Bronchial epithelial cell (primary cell): Measurements from ENCODE around the gene EFCAB8. TPM values are rescaled to one million over a fixed set of nuclear protein-coding genes. Genes with fewer than 3 reads are reported as not detected.

Experiments used
- DNase-seq: peaks from one replicate; pipeline ENCODE4 v3.0.0-alpha.2; 2010; ENCODE audit warnings: low read depth
- FAIRE-seq: peaks from 2 replicates; lab custom pipeline; 2011; peaks lifted over from hg19 to GRCh38; lab: Jason Lieb, UNC
- H3K27me3 ChIP-seq: 2 replicates; pipeline ENCODE4 v1.5.1; 2011; ENCODE audit warnings: low read length; ENCODE audit not compliant: control insufficient read depth, insufficient read depth
- H3K36me3 ChIP-seq: 2 replicates; pipeline ENCODE4 v1.5.1; 2011; ENCODE audit warnings: low read length; ENCODE audit not compliant: control insufficient read depth, insufficient read depth
- H3K4me3 ChIP-seq: 2 replicates; pipeline ENCODE4 v1.5.1; 2011; ENCODE audit warnings: mild to moderate bottlenecking, low read depth, low read length, control low read depth
- CTCF ChIP-seq: IDR thresholded peaks from 2 replicates; pipeline ENCODE4 v1.5.1; 2011; ENCODE audit warnings: mild to moderate bottlenecking, moderate library complexity, low read length, control low read depth, inconsistent platforms; ENCODE audit not compliant: insufficient read depth, severe bottlenecking
- total RNA-seq: library from RNA; depleted of rRNA; stranded (reverse); fragments of >200 nt; gene quantifications from 2 replicates; pipeline ENCODE4 v1.2.1, GENCODE V29; 2014

Gene EFCAB8
- total RNA-seq, 1 donor from 2014 or later = under 0.01 TPM

GRCh38 chr20:32883081-32883480, 24.4 kb downstream of the EFCAB8 start:
- no peak for TF ChIP-seq CTCF
- FAIRE-seq (no peak), DNase-seq (no peak)
- Histone ChIP-seq H3K36me3 (no peaks in the 10 kb centered on the region), H3K27me3 (no peaks in the 10 kb centered on the region), H3K4me3 (no peak overlapping the region)

GRCh38 chr20:32885185-32885584, 26.5 kb downstream of the EFCAB8 start:
- no peak for TF ChIP-seq CTCF
- DNase-seq (no peak), FAIRE-seq (no peak)

GRCh38 chr20:32885952-32886351, 27.2 kb downstream of the EFCAB8 start:
- DNase-seq = no peak
- FAIRE-seq = peak; percentile 28

More at GRCh38 chr20:32885185-32885584, 26.5 kb downstream of the EFCAB8 start:
- Histone ChIP-seq H3K36me3 (no peaks in the 10 kb centered on the region), H3K4me3 (no peak overlapping the region), H3K27me3 (no peaks in the 10 kb centered on the region)

GRCh38 chr20:32886652-32887051, 27.9 kb downstream of the EFCAB8 start:
- H3K36me3 ChIP-seq = no peaks in the 10 kb centered on the region
- DNase-seq (no peak), FAIRE-seq (no peak)
- H3K27me3 ChIP-seq = no peaks in the 10 kb centered on the region
- H3K4me3 ChIP-seq = no peak overlapping the region
- TF ChIP-seq CTCF = no peak

More at GRCh38 chr20:32885952-32886351, 27.2 kb downstream of the EFCAB8 start:
- TF ChIP-seq CTCF = no peak
- no peak overlapping the region for H3K4me3 ChIP-seq
- no peaks in the 10 kb centered on the region for H3K36me3 ChIP-seq
- H3K27me3 ChIP-seq = no peaks in the 10 kb centered on the region

GRCh38 chr20:32887492-32887891, 28.8 kb downstream of the EFCAB8 start:
- FAIRE-seq = no peak
- no peak overlapping the region for H3K4me3 ChIP-seq

More at GRCh38 chr20:32887492-32887891, 28.8 kb downstream of the EFCAB8 start:
- Histone ChIP-seq H3K27me3 (no peaks in the 10 kb centered on the region), H3K36me3 (no peaks in the 10 kb centered on the region)
- TF ChIP-seq CTCF = no peak
- DNase-seq = no peak
